SK-N-SH (cell line): ENCODE data around the gene ESRRA. TPM values are rescaled to one million over a fixed set of nuclear protein-coding genes. Genes with fewer than 3 reads are reported as not detected.

Experiments
- CTCF ChIA-PET: fragments of 300-600, 350-600 bp; formaldehyde crosslinking; extraction: SDS; loops from one replicate; lab custom pipeline; 2021; lab: Yijun Ruan, JAX
- POLR2A ChIA-PET: fragments of 350-600 bp; sonication (Branson Sonifier 250); formaldehyde crosslinking; extraction: SDS; loops from one replicate; lab custom pipeline; 2020; ENCODE audit warnings: antibody characterized with exemption, inconsistent platforms; lab: Yijun Ruan, JAX
- DNase-seq: peaks from one replicate; pipeline ENCODE4 v3.0.0; 2012
- H2AFZ ChIP-seq: fragments of 200-600 bp; sonication (generic); 2 replicates; pipeline ENCODE4 v1.8.1; 2016; ENCODE audit warnings: antibody characterized with exemption, mild to moderate bottlenecking, low read depth
- H3F3A ChIP-seq: fragments of 200-600 bp; sonication (generic); replicated peaks from 2 replicates; pipeline ENCODE3; 2016; ENCODE audit warnings: antibody characterized with exemption, mild to moderate bottlenecking; ENCODE audit not compliant: insufficient read depth
- H3K27ac ChIP-seq, 2 experiments: fragments of 200-500 bp in 1 of 2; fragments of 200-600 bp in 1 of 2; sonication (Bioruptor generic) in 1 of 2; sonication (generic), shearing (Covaris generic) in 1 of 2; 2 replicates each; pipeline versions ENCODE4 v1.5.1 to v1.6.1; 2014 to 2016; ENCODE audit warnings: low read depth in 2 of 2, inconsistent platforms in 1 of 2, low read length in 1 of 2, mild to moderate bottlenecking in 1 of 2, mixed read lengths in 1 of 2
- H3K27me3 ChIP-seq: fragments of 200-600 bp; sonication (generic), shearing (Covaris generic); 2 replicates; pipeline ENCODE4 v1.6.1; 2016; ENCODE audit warnings: mixed run types; ENCODE audit not compliant: insufficient read depth
- H3K36me3 ChIP-seq, 2 experiments: fragments of 200-500 bp in 1 of 2; fragments of 200-600 bp in 1 of 2; sonication (Bioruptor generic) in 1 of 2; sonication (generic) in 1 of 2; replicated peaks in 1 of 2; 2 replicates each; pipeline versions ENCODE3 to v1.5.1; 2014 to 2016; ENCODE audit warnings: low read length in 1 of 2, mild to moderate bottlenecking in 1 of 2; ENCODE audit not compliant: insufficient read depth in 2 of 2, control insufficient read depth in 1 of 2
- H3K4me1 ChIP-seq, 2 experiments: fragments of 200-500 bp in 1 of 2; fragments of 200-600 bp in 1 of 2; sonication (Bioruptor generic) in 1 of 2; sonication (generic), shearing (Covaris generic) in 1 of 2; 2 replicates each; pipeline versions ENCODE4 v1.5.1 to v1.6.1; 2014 to 2016; ENCODE audit warnings: low read depth in 1 of 2, low read length in 1 of 2, mixed run types in 1 of 2; ENCODE audit not compliant: insufficient read depth in 2 of 2, control insufficient read depth in 1 of 2
- H3K4me2 ChIP-seq: fragments of 200-600 bp; sonication (generic), shearing (Covaris generic); 2 replicates; pipeline ENCODE4 v1.6.1; 2017; ENCODE audit warnings: mixed run types
- H3K4me3 ChIP-seq, 2 experiments: fragments of 200-500 bp in 1 of 2; fragments of 200-600 bp in 1 of 2; sonication (Bioruptor generic) in 1 of 2; sonication (generic), shearing (Covaris generic) in 1 of 2; 2 replicates each; pipeline versions ENCODE4 v1.5.1 to v1.8.1; 2014 to 2016; ENCODE audit warnings: low read depth in 2 of 2, inconsistent platforms in 1 of 2, low read length in 1 of 2, mild to moderate bottlenecking in 1 of 2, mixed read lengths in 1 of 2, moderate library complexity in 1 of 2
- H3K79me2 ChIP-seq: fragments of 200-600 bp; sonication (generic); 2 replicates; pipeline ENCODE4 v1.8.1; 2017; ENCODE audit warnings: mild to moderate bottlenecking; ENCODE audit not compliant: insufficient read depth
- H3K9ac ChIP-seq: fragments of 200-600 bp; sonication (generic); 2 replicates; pipeline ENCODE4 v1.6.1; 2017; ENCODE audit warnings: mixed run types
- H3K9me2 ChIP-seq: fragments of 200-600 bp; sonication (generic); 2 replicates; pipeline ENCODE4 v1.6.1; 2017; ENCODE audit warnings: mixed run types
- H3K9me3 ChIP-seq: fragments of 200-600 bp; sonication (generic); 2 replicates; pipeline ENCODE4 v1.6.1; 2017; ENCODE audit warnings: mixed run types, mild to moderate bottlenecking, moderate library complexity
- H4K20me1 ChIP-seq: fragments of 200-600 bp; sonication (generic); 2 replicates; pipeline ENCODE4 v1.6.1; 2017; ENCODE audit warnings: mild to moderate bottlenecking, mixed run types; ENCODE audit not compliant: insufficient read depth
- CHD2 ChIP-seq: fragments of 150-350 bp; IDR thresholded peaks from 2 replicates; pipeline ENCODE4 v1.6.1; 2018; ENCODE audit warnings: low read length; ENCODE audit not compliant: partially characterized antibody
- CTCF ChIP-seq: fragments of 200-600 bp; sonication (generic); IDR thresholded peaks from 2 replicates; pipeline ENCODE4 v1.6.1; 2017; ENCODE audit warnings: antibody characterized with exemption, mild to moderate bottlenecking, moderate library complexity
- EP300 ChIP-seq, 2 experiments: IDR thresholded peaks; 2 replicates each; pipeline versions ENCODE4 v1.4.0 to v1.6.1; 2012; ENCODE audit warnings: borderline replicate concordance in 1 of 2, low read depth in 1 of 2, low read length in 1 of 2
- GABPA ChIP-seq: IDR thresholded peaks from 2 replicates; pipeline ENCODE4 v1.4.0; 2012; ENCODE audit warnings: low read depth, mild to moderate bottlenecking
- IRF3 ChIP-seq: fragments of 150-350 bp; IDR thresholded peaks from 2 replicates; pipeline ENCODE4 v1.6.1; 2016; ENCODE audit warnings: mild to moderate bottlenecking, low read depth, low read length
- MEF2A ChIP-seq: IDR thresholded peaks from 2 replicates; pipeline ENCODE4 v1.4.0; 2012; ENCODE audit warnings: low read depth, borderline replicate concordance
- MXI1 ChIP-seq: IDR thresholded peaks from 2 replicates; pipeline ENCODE4 v1.6.1; 2012; ENCODE audit warnings: mild to moderate bottlenecking, low read depth, low read length, improper control_type of control experiment
- RAD21 ChIP-seq: IDR thresholded peaks from 2 replicates; pipeline ENCODE4 v1.6.1; 2012; ENCODE audit warnings: mild to moderate bottlenecking, low read length
- SIN3A ChIP-seq: IDR thresholded peaks from 2 replicates; pipeline ENCODE4 v1.6.1; 2012; ENCODE audit warnings: low read depth, mild to moderate bottlenecking, low read length, moderate library complexity, borderline replicate concordance
- SMC3 ChIP-seq: IDR thresholded peaks from 2 replicates; pipeline ENCODE4 v1.6.1; 2012; ENCODE audit warnings: low read depth, low read length, improper control_type of control experiment
- TAF1 ChIP-seq: IDR thresholded peaks from 2 replicates; pipeline ENCODE4 v1.6.1; 2012; ENCODE audit warnings: low read depth, mild to moderate bottlenecking, low read length, moderate library complexity, borderline replicate concordance
- USF1 ChIP-seq: IDR thresholded peaks from 2 replicates; pipeline ENCODE4 v1.4.0; 2012; ENCODE audit warnings: low read depth, borderline replicate concordance
- WGBS: methylation state at CpG from one replicate; pipeline ENCODE4 v1.1.6; 2017; ENCODE audit warnings: low lambda C conversion rate; 5-methylcytosine and 5-hydroxymethylcytosine counted together
- polyA plus RNA-seq, 3 experiments: library from polyadenylated mRNA; depleted of rRNA; stranded (reverse); fragments of >200 nt; gene quantifications; 2 replicates each; pipeline ENCODE4 v1.2.3, GENCODE V29; 2012
- TF ChIP-seq, protein P1 (sequence below): IDR thresholded peaks from 2 replicates; pipeline ENCODE4 v1.4.0; 2012; ENCODE audit warnings: low read depth

Gene ESRRA
- polyA plus RNA-seq, 1 of the 3 experiments (the other 2 are of a cell fraction), result 27.8 TPM

GRCh38 chr11:64305691-64306562 lies 603 bp downstream of the ESRRA start:
- H3K36me3 ChIP-seq, result peaks cover 0 to 2% of the 10 kb centered on the region in 2 experiments
- peak overlapping the region; percentile 65 for H3K9ac ChIP-seq
- peak overlapping the region in 1 of 2 experiments; percentile 62; a peak in 2 of 4 replicates for H3K27ac ChIP-seq
- no peaks in the 10 kb centered on the region for H3K9me2 ChIP-seq
- 10% methylated on average over 19 of the region's 71 CpGs for WGBS
- POLR2A ChIA-PET, result interaction anchor here (1.0 to 5.8 kb wide), 5 partner anchors 10 to 61 kb away, joined by 3 to 54 read pairs (median 9); partner anchors contain the start of genes PRDX5 and TRMT112
- peaks cover 5 to 18% of the 10 kb centered on the region in 2 experiments; a peak in 2 of 4 replicates for H3K4me1 ChIP-seq
- TF ChIP-seq GABPA (peak; percentile 38; the same call in 1 of the 2 replicates), RAD21 (0 out of 2 replicates have a peak, but pooled peaks have one; percentile 9), CTCF (peak; percentile 52), MXI1 (peak; percentile 66), USF1 (no peak), IRF3 (no peak), MEF2A (no peak), CHD2 (peak; percentile 23), SIN3A (peak; percentile 73; the same call in 1 of the 2 replicates), SMC3 (peak; percentile 26; the same call in 1 of the 2 replicates), TAF1 (no peak), EP300 (IDR thresholded peaks at IDR 0.05; ENCODE audit: borderline replicate concordance in 1 of 2, low read depth in 1 of 2, low read length in 1 of 2) (no peak)
- TF ChIP-seq, protein P1, sequence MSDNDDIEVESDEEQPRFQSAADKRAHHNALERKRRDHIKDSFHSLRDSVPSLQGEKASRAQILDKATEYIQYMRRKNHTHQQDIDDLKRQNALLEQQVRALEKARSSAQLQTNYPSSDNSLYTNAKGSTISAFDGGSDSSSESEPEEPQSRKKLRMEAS, result peak; percentile 44; the same call in 1 of the 2 replicates
- CTCF ChIA-PET, result interaction anchor here (1.0 to 6.7 kb wide), 8 partner anchors 8 to 50 kb away, joined by 3 to 196 read pairs (median 21); partner anchors contain the start of genes BAD, GPR137, KCNK4 and PRDX5
- DNase-seq, result peak; percentile 73
- H4K20me1 ChIP-seq, result no peaks in the 10 kb centered on the region
- peaks cover 12% of the 10 kb centered on the region for H3F3A ChIP-seq
- H3K27me3 ChIP-seq, result no peaks in the 10 kb centered on the region
- peak overlapping the region; percentile 65 to 78 for H3K4me3 ChIP-seq
- H3K4me2 ChIP-seq, result peak overlapping the region; percentile 99
- peak overlapping the region; percentile 84 for H2AFZ ChIP-seq
- peaks cover 34% of the 10 kb centered on the region; the same call in 1 of the 2 replicates for H3K79me2 ChIP-seq
- no peaks in the 10 kb centered on the region for H3K9me3 ChIP-seq
